Brain microvascular endothelial cell (primary cell): Measurements from ENCODE around the gene GNB1L.

Experiments used
- DNase-seq: peaks from one replicate; pipeline ENCODE4 v3.0.0-alpha.2; 2020
- H3K27ac ChIP-seq: fragments of 250-450 bp; sonication (Bioruptor Pico); 2 replicates; pipeline ENCODE4 v1.5.1; 2020; ENCODE audit warnings: mild to moderate bottlenecking, moderate library complexity
- H3K27me3 ChIP-seq: fragments of 250-450 bp; sonication (Bioruptor Pico); replicated peaks from 2 replicates; pipeline ENCODE4 v1.5.1; 2020; ENCODE audit warnings: mild to moderate bottlenecking
- H3K36me3 ChIP-seq: fragments of 250-450 bp; sonication (Bioruptor Pico); replicated peaks from 2 replicates; pipeline ENCODE4 v1.5.1; 2020; ENCODE audit warnings: mild to moderate bottlenecking
- H3K4me3 ChIP-seq: 2 replicates; pipeline ENCODE4 v1.5.1; 2011; ENCODE audit warnings: low read depth, mild to moderate bottlenecking, control low read depth, low read length, moderate library complexity
- in situ Hi-C: cut with HindIII; loops from 2 replicates; pipeline ENCODE4 v1.10.0; 2017; ENCODE audit warnings: low sequenced_read_pairs, low pct_ligation_motif_present
- TF ChIP-seq, protein P1 (sequence below): IDR thresholded peaks from 2 replicates; pipeline ENCODE4 v1.5.1; 2011; ENCODE audit warnings: low read depth, mild to moderate bottlenecking, moderate library complexity, low read length, control low read depth, inconsistent platforms; ENCODE audit errors: missing control alignments

GNB1L gene

GRCh38 chr22:19827341-19828034 is 27.2 kb downstream of the GNB1L start:
- DNase-seq: no peak
- Histone ChIP-seq H3K36me3 (no peaks in the 10 kb centered on the region), H3K4me3 (no peak overlapping the region), H3K27ac (no peak overlapping the region), H3K27me3 (no peaks in the 10 kb centered on the region)
- in situ Hi-C loops: no loop called here
- TF ChIP-seq, protein P1, sequence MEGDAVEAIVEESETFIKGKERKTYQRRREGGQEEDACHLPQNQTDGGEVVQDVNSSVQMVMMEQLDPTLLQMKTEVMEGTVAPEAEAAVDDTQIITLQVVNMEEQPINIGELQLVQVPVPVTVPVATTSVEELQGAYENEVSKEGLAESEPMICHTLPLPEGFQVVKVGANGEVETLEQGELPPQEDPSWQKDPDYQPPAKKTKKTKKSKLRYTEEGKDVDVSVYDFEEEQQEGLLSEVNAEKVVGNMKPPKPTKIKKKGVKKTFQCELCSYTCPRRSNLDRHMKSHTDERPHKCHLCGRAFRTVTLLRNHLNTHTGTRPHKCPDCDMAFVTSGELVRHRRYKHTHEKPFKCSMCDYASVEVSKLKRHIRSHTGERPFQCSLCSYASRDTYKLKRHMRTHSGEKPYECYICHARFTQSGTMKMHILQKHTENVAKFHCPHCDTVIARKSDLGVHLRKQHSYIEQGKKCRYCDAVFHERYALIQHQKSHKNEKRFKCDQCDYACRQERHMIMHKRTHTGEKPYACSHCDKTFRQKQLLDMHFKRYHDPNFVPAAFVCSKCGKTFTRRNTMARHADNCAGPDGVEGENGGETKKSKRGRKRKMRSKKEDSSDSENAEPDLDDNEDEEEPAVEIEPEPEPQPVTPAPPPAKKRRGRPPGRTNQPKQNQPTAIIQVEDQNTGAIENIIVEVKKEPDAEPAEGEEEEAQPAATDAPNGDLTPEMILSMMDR: no peak

DNA sequence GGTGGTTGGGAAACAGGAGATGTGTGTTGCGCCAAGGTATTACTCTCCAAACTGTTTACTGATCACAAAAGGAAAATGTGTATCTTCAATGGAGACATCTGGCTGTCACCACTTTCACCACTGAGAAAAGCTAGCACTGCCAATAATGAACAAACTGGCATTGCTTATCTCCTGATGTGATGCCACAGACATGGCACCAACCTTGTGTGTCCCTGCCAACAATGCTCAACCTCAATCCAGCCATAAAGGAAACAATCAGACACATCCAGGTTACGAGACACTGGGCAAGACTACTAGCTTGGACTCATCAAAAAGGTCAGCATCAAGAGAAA is 28.1 kb downstream of the GNB1L start:
- H3K27ac ChIP-seq: no peak overlapping the region
- TF ChIP-seq, protein P1: no peak
- no peak for DNase-seq
- in situ Hi-C loops: no loop called here
- no peaks in the 10 kb centered on the region for H3K27me3 ChIP-seq
- no peaks in the 10 kb centered on the region for H3K36me3 ChIP-seq
- no peak overlapping the region for H3K4me3 ChIP-seq

DNA sequence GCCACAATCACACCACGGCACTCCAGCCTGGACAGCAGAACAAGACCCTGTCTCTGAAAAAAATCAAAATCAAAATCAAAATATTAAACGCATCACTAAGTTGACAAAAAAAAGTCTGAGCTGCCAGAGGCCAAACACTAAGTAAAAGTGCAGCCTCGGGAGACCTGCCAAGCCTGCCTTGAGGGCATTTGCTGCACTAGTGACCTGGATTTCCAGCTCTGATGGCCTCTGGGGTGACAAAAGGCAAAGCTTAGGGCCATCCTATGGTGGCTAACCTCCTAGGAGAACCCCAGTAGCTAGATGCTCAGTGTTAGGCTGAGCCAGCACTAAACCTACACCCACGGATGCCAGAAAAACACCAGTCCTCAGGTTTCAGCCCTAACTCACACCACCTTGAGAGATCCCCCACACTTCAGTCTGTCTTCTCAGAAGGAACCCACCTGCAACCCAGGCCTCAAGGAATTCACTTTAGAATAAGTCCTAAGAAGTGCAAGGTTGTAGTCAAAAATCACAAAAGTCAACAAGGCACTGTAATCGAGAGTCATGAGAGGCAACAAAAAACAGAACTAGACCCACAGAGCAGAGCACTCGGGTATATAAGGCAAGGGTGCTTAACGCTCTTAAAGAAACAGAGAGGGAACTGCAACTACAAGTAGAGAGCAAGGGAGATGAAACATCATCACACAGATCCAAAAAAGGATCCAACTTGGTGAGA is 28.6 kb downstream of the GNB1L start:
- DNase-seq: no peak
- no peaks in the 10 kb centered on the region for H3K36me3 ChIP-seq
- H3K4me3 ChIP-seq: no peak overlapping the region
- TF ChIP-seq, protein P1: no peak
- no peaks in the 10 kb centered on the region for H3K27me3 ChIP-seq
- no peak overlapping the region for H3K27ac ChIP-seq
- in situ Hi-C loops: no loop called here

- H3K27ac ChIP-seq: no peak overlapping the region
- in situ Hi-C loops: no loop called here
- H3K4me3 ChIP-seq: no peak overlapping the region
- DNase-seq: no peak
- no peaks in the 10 kb centered on the region for H3K36me3 ChIP-seq
- TF ChIP-seq, protein P1: no peak
- no peaks in the 10 kb centered on the region for H3K27me3 ChIP-seq
These were observed 29.7 kb downstream of the GNB1L start for GRCh38 chr22:19824926-19825339.

DNA sequence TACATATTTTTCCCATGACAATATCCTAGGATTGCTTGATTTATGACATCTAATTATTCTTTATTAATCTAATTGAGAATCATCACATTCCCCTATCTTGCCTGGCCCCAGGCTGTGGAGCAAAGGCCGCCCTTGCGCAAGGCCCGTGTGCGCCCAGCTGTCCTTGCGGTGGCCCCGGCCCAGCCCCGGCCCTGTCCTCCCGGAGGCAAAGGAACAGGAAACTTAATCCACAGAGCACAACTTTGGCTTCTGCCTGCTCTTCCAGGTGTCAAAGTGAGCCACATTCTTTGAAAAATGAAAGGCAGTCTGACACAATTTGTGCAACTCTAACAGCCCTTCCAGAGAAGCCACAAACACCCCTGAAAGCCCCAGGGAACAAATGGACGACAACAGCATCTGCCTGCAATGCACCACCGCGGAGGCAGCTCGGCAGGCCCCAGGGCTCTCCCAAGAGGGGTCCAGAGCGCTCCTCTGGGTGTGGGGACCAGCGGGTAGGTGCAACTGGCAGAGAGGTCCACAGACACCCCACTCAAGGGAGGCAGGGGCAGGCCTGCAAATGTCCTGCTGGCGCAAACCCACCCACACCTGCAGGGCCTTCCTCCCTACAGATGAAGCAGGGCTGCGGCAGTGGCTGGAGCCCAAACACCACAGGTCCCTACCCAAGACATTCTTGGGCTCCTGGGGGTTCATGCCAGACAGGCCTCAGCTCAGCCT is 30.3 kb downstream of the GNB1L start:
- in situ Hi-C loops: no loop called here

More for the DNA sequence above, 30.3 kb downstream of the GNB1L start:
- no peak for DNase-seq
- Histone ChIP-seq H3K36me3 (no peaks in the 10 kb centered on the region), H3K27me3 (no peaks in the 10 kb centered on the region), H3K27ac (no peak overlapping the region), H3K4me3 (no peak overlapping the region)
- TF ChIP-seq, protein P1: no peak
